ENCODE results near the gene SCG3.

Gene SCG3

GRCh38 chr15:51731549-51732267, 50.4 kb downstream of the SCG3 start:
- no peak for FAIRE-seq

- FAIRE-seq = no peak
These were observed 51.3 kb downstream of the SCG3 start for GRCh38 chr15:51732646-51733045.

- FAIRE-seq = no peak
These were observed 54.1 kb downstream of the SCG3 start for GRCh38 chr15:51735228-51736010.

- FAIRE-seq = no peak
These were observed 54.8 kb downstream of the SCG3 start for GRCh38 chr15:51736069-51736468.

- FAIRE-seq = no peak
These were observed 55.6 kb downstream of the SCG3 start for GRCh38 chr15:51736751-51737521.

- no peak for FAIRE-seq
These were observed 56.4 kb downstream of the SCG3 start, which contains the start of gene LYSMD2 for GRCh38 chr15:51737522-51738305. Gene LYSMD2, minus strand, starts transcription at chr15:51737655. Its CDS starts 33 bp downstream, at chr15:51737622.

GRCh38 chr15:51738553-51738952, 57.2 kb downstream of the SCG3 start:
- no peak for FAIRE-seq

- no peak for FAIRE-seq
These were observed 57.9 kb downstream of the SCG3 start for GRCh38 chr15:51739061-51739712.

GRCh38 chr15:51749307-51749706, 68.0 kb downstream of the SCG3 start:
- no peak for FAIRE-seq

GRCh38 chr15:51750186-51750585, 68.9 kb downstream of the SCG3 start:
- no peak for FAIRE-seq

- FAIRE-seq = no peak
These were observed 69.7 kb downstream of the SCG3 start, which contains the start of gene TMOD2 for GRCh38 chr15:51750792-51751696. Gene TMOD2, plus strand, starts transcription at chr15:51751597. Its CDS starts 14,845 bp downstream, at chr15:51766442.

GRCh38 chr15:51751697-51752683, 70.7 kb downstream of the SCG3 start:
- no peak for FAIRE-seq

GRCh38 chr15:51752888-51753287, 71.6 kb downstream of the SCG3 start:
- no peak for FAIRE-seq

- FAIRE-seq = no peak
These were observed 73.0 kb downstream of the SCG3 start for GRCh38 chr15:51754267-51754666.

GRCh38 chr15:51755790-51756189, 74.5 kb downstream of the SCG3 start:
- no peak for FAIRE-seq

- FAIRE-seq = no peak
These were observed 75.2 kb downstream of the SCG3 start for GRCh38 chr15:51756482-51756881.

- FAIRE-seq = no peak
These were observed 76.1 kb downstream of the SCG3 start for GRCh38 chr15:51757450-51757849.

- no peak for FAIRE-seq
These were observed 77.3 kb downstream of the SCG3 start for GRCh38 chr15:51758645-51759044.

GRCh38 chr15:51759557-51760070, 78.3 kb downstream of the SCG3 start:
- FAIRE-seq = no peak

Data from G401.6 (cell line).